ENCODE results near the gene MSI2.

DNA sequence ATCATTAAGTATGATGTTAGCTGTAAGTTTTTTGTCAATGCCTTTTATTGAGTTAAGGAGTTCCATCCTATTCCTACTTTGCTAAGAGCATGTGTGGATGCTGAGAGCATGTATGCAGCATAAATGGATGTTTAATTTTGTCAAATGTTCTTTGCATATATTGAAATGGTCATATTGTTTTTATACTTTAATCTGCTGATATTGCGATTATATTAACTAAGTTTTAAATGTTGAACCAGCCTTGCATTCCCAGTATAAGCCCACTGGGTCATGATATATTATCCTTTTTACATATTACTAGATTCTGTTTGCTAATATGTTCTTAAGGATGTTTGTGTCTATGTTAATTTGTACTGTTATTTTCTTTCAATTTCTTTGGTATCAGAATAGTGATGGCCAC lies 435.6 kb downstream of the MSI2 start:
- TF ChIP-seq POLR2A (IDR thresholded peaks at IDR 0.05; ENCODE audit: low read depth, low read length) (no peak), POLR2AphosphoS5 (IDR thresholded peaks at IDR 0.05; ENCODE audit: low read depth, low read length) (no peak), TAF1 (IDR thresholded peaks at IDR 0.05; ENCODE audit: borderline replicate concordance, low read depth, low read length) (no peak)
